GM04503 (cell line): ENCODE results near the gene PHIP.
"Not testable (repeated sequence)": the region's sequence is repeated elsewhere in the genome, so short reads cannot be mapped to it uniquely, and the experiment has no call there.

ENCODE experiments used
- DNase-seq: peaks from one replicate; pipeline ENCODE4 v3.0.0-alpha.2; 2012; ENCODE audit warnings: low read depth

Gene PHIP

GRCh38 chr6:78921168-78921567 lies 156.9 kb downstream of the PHIP start:
- not testable (repeated sequence) for DNase-seq

- DNase-seq, result no peak
These were observed 160.3 kb downstream of the PHIP start for GRCh38 chr6:78917788-78918187.

GRCh38 chr6:78916411-78916810 lies 161.6 kb downstream of the PHIP start:
- DNase-seq, result no peak

GRCh38 chr6:78911218-78911940 lies 166.7 kb downstream of the PHIP start:
- no peak for DNase-seq

- DNase-seq, result no peak
These were observed 167.4 kb downstream of the PHIP start for GRCh38 chr6:78910591-78911171.

GRCh38 chr6:78910010-78910409 lies 168.0 kb downstream of the PHIP start:
- no peak for DNase-seq

- DNase-seq, result peak; percentile 64
These were observed 168.7 kb downstream of the PHIP start for GRCh38 chr6:78909391-78909790.

GRCh38 chr6:78908621-78909020 lies 169.4 kb downstream of the PHIP start:
- DNase-seq, result no peak

- DNase-seq, result no peak
These were observed 181.8 kb downstream of the PHIP start for GRCh38 chr6:78896227-78896626.

GRCh38 chr6:78889901-78890300 lies 188.2 kb downstream of the PHIP start:
- DNase-seq, result not testable (repeated sequence)
